Panc1 (cell line): ENCODE measurements around the gene TRANK1. TPM values are rescaled to one million over a fixed set of nuclear protein-coding genes. Genes with fewer than 3 reads are reported as not detected.

Experiments
- ATAC-seq: fragments of 200-7000 bp; cut with Tn5 transposase; 2 replicates; pipeline ENCODE4 v1.9.1; 2020; ENCODE audit warnings: mild to moderate bottlenecking, moderate library complexity
- BruUV-seq: library from RNA; stranded (reverse); fragments of 400-500 nt; replicated peaks from 2 replicates; lab custom pipeline; 2021; lab: Mats Ljungman, UMichigan
- CTCF ChIA-PET: fragments of 300-600 bp; sonication (Branson Sonifier 250); formaldehyde crosslinking; loops from one replicate; lab custom pipeline; 2022; ENCODE audit warnings: antibody characterized with exemption; lab: Charles Lee
- POLR2A ChIA-PET: fragments of 300-600 bp; sonication (Branson Sonifier 250); formaldehyde crosslinking; loops from one replicate; lab custom pipeline; 2022; ENCODE audit warnings: antibody characterized with exemption; lab: Charles Lee
- DNase-seq: peaks from one replicate; pipeline ENCODE4 v3.0.0-alpha.2; 2010; ENCODE audit warnings: low read depth, low spot score
- H3K27ac ChIP-seq: 2 replicates; pipeline ENCODE4 v1.5.1; 2011; ENCODE audit warnings: mild to moderate bottlenecking, low read length, inconsistent platforms
- H3K27me3 ChIP-seq: fragments of 200-500 bp; sonication (Bioruptor generic); 2 replicates; pipeline ENCODE4 v1.6.0; 2014; ENCODE audit warnings: low read length, inconsistent platforms; ENCODE audit not compliant: control insufficient read depth, insufficient read depth
- H3K36me3 ChIP-seq: fragments of 200-500 bp; sonication (Bioruptor generic); 2 replicates; pipeline ENCODE4 v1.5.1; 2014; ENCODE audit warnings: inconsistent platforms, mild to moderate bottlenecking, low read length, moderate library complexity; ENCODE audit not compliant: control insufficient read depth, insufficient read depth
- H3K4me1 ChIP-seq: 2 replicates; pipeline ENCODE4 v1.5.1; 2011; ENCODE audit warnings: inconsistent platforms, mild to moderate bottlenecking, low read length, moderate library complexity; ENCODE audit not compliant: control insufficient read depth, insufficient read depth
- H3K4me3 ChIP-seq, 2 experiments: 2 replicates each; pipeline ENCODE4 v1.5.1; 2011 to 2012; ENCODE audit warnings: low read depth in 2 of 2, low read length in 2 of 2, mild to moderate bottlenecking in 2 of 2, inconsistent platforms in 1 of 2, moderate library complexity in 1 of 2
- H3K9me3 ChIP-seq: fragments of 200-500 bp; sonication (Bioruptor generic); 2 replicates; pipeline ENCODE4 v1.5.1; 2014; ENCODE audit warnings: low read depth, mild to moderate bottlenecking, inconsistent platforms, low read length, moderate library complexity; ENCODE audit not compliant: control insufficient read depth, insufficient read depth
- CTCF ChIP-seq: fragments of 450-650 bp; IDR thresholded peaks from 2 replicates; pipeline ENCODE4 v1.5.1; 2017; ENCODE audit warnings: mild to moderate bottlenecking
- POLR2AphosphoS5 ChIP-seq: IDR thresholded peaks from 2 replicates; pipeline ENCODE4 v1.6.1; 2012; ENCODE audit warnings: mild to moderate bottlenecking, low read depth, low read length, moderate library complexity
- REST ChIP-seq, 2 experiments: IDR thresholded peaks; 2 replicates each; pipeline ENCODE4 v1.6.1; 2011 to 2012; ENCODE audit warnings: low read depth in 2 of 2, control low read depth in 1 of 2, low read length in 1 of 2, mild to moderate bottlenecking in 1 of 2, moderate library complexity in 1 of 2; ENCODE audit not compliant: insufficient read depth in 1 of 2
- SIN3A ChIP-seq: IDR thresholded peaks from 2 replicates; pipeline ENCODE4 v1.6.1; 2012; ENCODE audit warnings: low read depth, mild to moderate bottlenecking, low read length, moderate library complexity, borderline replicate concordance; ENCODE audit not compliant: insufficient read depth
- TCF7L2 ChIP-seq: IDR thresholded peaks from 2 replicates; pipeline ENCODE4 v1.6.1; 2011; ENCODE audit warnings: mild to moderate bottlenecking, low read depth, low read length, inconsistent platforms
- in situ Hi-C: cut with HindIII; loops from 2 replicates; pipeline ENCODE4 v1.10.0; 2016; ENCODE audit warnings: low sequenced_read_pairs, low pct_unique_long_range_greater_than_20kb
- intact Hi-C: fragments of 100-400 bp; cut with micrococcal nuclease; formaldehyde crosslinking; loops from one replicate; pipeline ENCODE4 v1.10.0; 2022; ENCODE audit not compliant: unreplicated experiment
- total RNA-seq: library from RNA; stranded (reverse); gene quantifications from one replicate; pipeline ENCODE4 v1.2.1, GENCODE V29; 2021; ENCODE audit not compliant: unreplicated experiment

TRANK1 gene
- total RNA-seq, 1 experiment from 2014 or later: 3.2 TPM

GRCh38 chr3:36827133-36827532 lies 117.7 kb downstream of the TRANK1 start:
- H3K4me3 ChIP-seq: no peak overlapping the region
- ChIA-PET POLR2A (no interaction called here), CTCF (no interaction called here)
- DNase-seq (no peak), ATAC-seq (no peak)
- no peaks in the 10 kb centered on the region for H3K27me3 ChIP-seq
- intact Hi-C loops: no loop called here
- TF ChIP-seq SIN3A: no peak
- no peak for TF ChIP-seq CTCF
- TF ChIP-seq POLR2AphosphoS5: no peak
- no peak for TF ChIP-seq TCF7L2
- no peak for TF ChIP-seq REST (IDR thresholded peaks at IDR 0.05; ENCODE audit: insufficient read depth in 1 of 2, low read depth in 2 of 2, low read length in 1 of 2)
- H3K36me3 ChIP-seq: no peaks in the 10 kb centered on the region
- no peak overlapping the region for H3K27ac ChIP-seq
- in situ Hi-C loops: no loop called here
- no peaks in the 10 kb centered on the region for H3K4me1 ChIP-seq
- H3K9me3 ChIP-seq: no peaks in the 10 kb centered on the region
- BruUV-seq: no TSS peak

GRCh38 chr3:36826240-36826639 lies 118.6 kb downstream of the TRANK1 start:
- CTCF ChIA-PET: no interaction called here
- Histone ChIP-seq H3K9me3 (no peaks in the 10 kb centered on the region), H3K4me1 (no peaks in the 10 kb centered on the region), H3K4me3 (no peak overlapping the region), H3K27me3 (no peaks in the 10 kb centered on the region), H3K36me3 (no peaks in the 10 kb centered on the region), H3K27ac (no peak overlapping the region)
- BruUV-seq: no TSS peak
- DNase-seq (no peak), ATAC-seq (no peak)
- no peak for TF ChIP-seq CTCF
- TF ChIP-seq POLR2AphosphoS5: no peak
- TF ChIP-seq SIN3A: no peak
- no peak for TF ChIP-seq REST (IDR thresholded peaks at IDR 0.05; ENCODE audit: insufficient read depth in 1 of 2, low read depth in 2 of 2, low read length in 1 of 2)
- no peak for TF ChIP-seq TCF7L2
- in situ Hi-C loops: no loop called here
- intact Hi-C loops: no loop called here
- POLR2A ChIA-PET: no interaction called here
